ENCODE results near the gene PTPRN2.

GRCh38 chr7:158518980-158519632, 68.5 kb downstream of the PTPRN2 start:
- TF ChIP-seq POLR2A (IDR thresholded peaks at IDR 0.05) (no peak), CTCF (IDR thresholded peaks at IDR 0.05) (no peak), EP300 (IDR thresholded peaks at IDR 0.05) (no peak), POLR2AphosphoS5 (IDR thresholded peaks at IDR 0.05) (no peak)

All from sigmoid colon (tissue), 4 donors.